H1 (cell line): ENCODE data around the gene TECPR2. TPM values are rescaled to one million over a fixed set of nuclear protein-coding genes. Genes with fewer than 3 reads are reported as not detected.

Experiments used
- CTCF ChIA-PET: fragments of 300-600 bp; sonication (Branson Sonifier 250); formaldehyde crosslinking; loops from one replicate; lab custom pipeline; 2021; ENCODE audit not compliant: partially characterized antibody; lab: Charles Lee
- POLR2A ChIA-PET: fragments of 300-600 bp; sonication (Branson Sonifier 250); formaldehyde crosslinking; loops from one replicate; lab custom pipeline; 2021; ENCODE audit warnings: inconsistent platforms; ENCODE audit not compliant: partially characterized antibody; lab: Charles Lee
- DNase-seq, 2 experiments: peaks; one replicate each; pipeline versions ENCODE4 v3.0.0 to v3.0.0-alpha.2; 2010 to 2022; ENCODE audit warnings: low spot score in 2 of 2, low read depth in 1 of 2, mixed read lengths in 1 of 2
- FAIRE-seq: peaks from 2 replicates; lab custom pipeline; 2011; peaks lifted over from hg19 to GRCh38; lab: Jason Lieb, UNC
- H2AFZ ChIP-seq: 2 replicates; pipeline ENCODE4 v1.8.1; 2012; ENCODE audit warnings: low read length, inconsistent platforms
- H2AK5ac ChIP-seq: 2 replicates; pipeline ENCODE4 v1.6.1; 2013; ENCODE audit warnings: low read depth, low read length
- H2BK120ac ChIP-seq: replicated peaks from 2 replicates; pipeline ENCODE3; 2013; ENCODE audit warnings: low read depth, low read length, inconsistent platforms
- H2BK12ac ChIP-seq: 2 replicates; pipeline ENCODE4 v1.6.1; 2013; ENCODE audit warnings: low read depth, low read length
- H2BK15ac ChIP-seq: 2 replicates; pipeline ENCODE4 v1.6.1; 2013; ENCODE audit warnings: low read length
- H2BK20ac ChIP-seq: 2 replicates; pipeline ENCODE4 v1.6.1; 2013; ENCODE audit warnings: low read length
- H2BK5ac ChIP-seq: 2 replicates; pipeline ENCODE4 v1.6.1; 2013; ENCODE audit warnings: low read depth, low read length
- H3K14ac ChIP-seq: 2 replicates; pipeline ENCODE4 v1.6.1; 2013; ENCODE audit warnings: inconsistent platforms; ENCODE audit not compliant: insufficient read length
- H3K18ac ChIP-seq: 2 replicates; pipeline ENCODE4 v1.6.1; 2013; ENCODE audit warnings: low read length; ENCODE audit errors: extremely low read depth
- H3K23ac ChIP-seq: 2 replicates; pipeline ENCODE4 v1.6.1; 2013; ENCODE audit warnings: inconsistent platforms; ENCODE audit not compliant: insufficient read length
- H3K23me2 ChIP-seq: 2 replicates; pipeline ENCODE4 v1.6.1; 2013; ENCODE audit warnings: low read depth, low read length
- H3K27ac ChIP-seq: 2 replicates; pipeline ENCODE4 v1.6.1; 2011; ENCODE audit warnings: low read depth, low read length, inconsistent platforms
- H3K27me3 ChIP-seq, 4 experiments: replicated peaks in 1 of 4; 1 replicate in 1 of 4; 2 replicates in 3 of 4; pipeline versions ENCODE4 v1.6.1 to v1.8.1; 2011 to 2013; ENCODE audit warnings: low read length in 3 of 4, mild to moderate bottlenecking in 3 of 4, inconsistent platforms in 2 of 4, mixed read lengths in 2 of 4, moderate library complexity in 1 of 4; ENCODE audit not compliant: control insufficient read depth in 3 of 4, insufficient read depth in 3 of 4; ENCODE audit errors: extremely low read depth in 1 of 4
- H3K36me3 ChIP-seq, 4 experiments: 2 replicates each; pipeline versions ENCODE4 v1.6.1 to v1.8.1; 2011 to 2013; ENCODE audit warnings: mild to moderate bottlenecking in 4 of 4, low read length in 3 of 4, moderate library complexity in 2 of 4, control low read depth in 1 of 4, inconsistent platforms in 1 of 4; ENCODE audit not compliant: insufficient read depth in 4 of 4, control insufficient read depth in 2 of 4
- H3K4ac ChIP-seq: replicated peaks from 2 replicates; pipeline ENCODE3; 2013; ENCODE audit warnings: low read length, low read depth, mixed read lengths, inconsistent platforms; ENCODE audit not compliant: insufficient read length
- H3K4me1 ChIP-seq, 4 experiments: replicated peaks in 1 of 4; 1 replicate in 1 of 4; 2 replicates in 3 of 4; pipeline versions ENCODE4 v1.6.1 to v1.8.1; 2011 to 2013; ENCODE audit warnings: low read length in 3 of 4, inconsistent platforms in 2 of 4, mixed read lengths in 1 of 4; ENCODE audit not compliant: insufficient read depth in 4 of 4, control insufficient read depth in 3 of 4
- H3K4me2 ChIP-seq, 2 experiments: 2 replicates each; pipeline versions ENCODE4 v1.6.1 to v1.8.1; 2011 to 2013; ENCODE audit warnings: low read depth in 2 of 2, low read length in 2 of 2, control low read depth in 1 of 2, inconsistent platforms in 1 of 2, mild to moderate bottlenecking in 1 of 2; ENCODE audit not compliant: insufficient read depth in 1 of 2
- H3K4me3 ChIP-seq, 4 experiments: fragments of 200-600, 300-600 bp in 1 of 4; sonication (generic), shearing (Covaris generic), sonication (Bioruptor Twin) in 1 of 4; 2 replicates each; pipeline versions ENCODE4 v1.5.1 to v1.8.1; 2011 to 2016; ENCODE audit warnings: low read length in 4 of 4, low read depth in 3 of 4, control low read depth in 2 of 4, inconsistent platforms in 2 of 4, mild to moderate bottlenecking in 2 of 4, mixed read lengths in 1 of 4, moderate library complexity in 1 of 4; ENCODE audit not compliant: insufficient read depth in 2 of 4; ENCODE audit errors: extremely low read depth in 1 of 4
- H3K56ac ChIP-seq: replicated peaks from 2 replicates; pipeline ENCODE3; 2013; ENCODE audit warnings: low read depth, mild to moderate bottlenecking, mixed read lengths, low read length, inconsistent platforms; ENCODE audit not compliant: insufficient read length
- H3K79me1 ChIP-seq: 2 replicates; pipeline ENCODE4 v1.6.1; 2013; ENCODE audit warnings: low read depth, low read length, control low read depth
- H3K79me2 ChIP-seq, 2 experiments: 2 replicates each; pipeline versions ENCODE4 v1.6.1 to v1.8.1; 2012 to 2013; ENCODE audit warnings: low read length in 2 of 2, mild to moderate bottlenecking in 2 of 2, inconsistent platforms in 1 of 2; ENCODE audit not compliant: insufficient read depth in 2 of 2, control insufficient read depth in 1 of 2
- H3K9ac ChIP-seq, 4 experiments: replicated peaks in 1 of 4; 1 replicate in 1 of 4; 2 replicates in 3 of 4; pipeline versions ENCODE4 v1.6.1 to v1.8.1; 2011 to 2013; ENCODE audit warnings: low read depth in 3 of 4, low read length in 3 of 4, control low read depth in 2 of 4, mild to moderate bottlenecking in 2 of 4, moderate library complexity in 2 of 4, inconsistent platforms in 1 of 4; ENCODE audit errors: extremely low read depth in 1 of 4
- H3K9me3 ChIP-seq, 2 experiments: 2 replicates each; pipeline versions ENCODE4 v1.6.1 to v1.8.1; 2012 to 2013; ENCODE audit warnings: mild to moderate bottlenecking in 2 of 2, moderate library complexity in 2 of 2, control low read depth in 1 of 2, inconsistent platforms in 1 of 2, low read depth in 1 of 2, low read length in 1 of 2, mixed read lengths in 1 of 2; ENCODE audit not compliant: insufficient read depth in 2 of 2
- H4K20me1 ChIP-seq, 2 experiments: replicated peaks in 1 of 2; 2 replicates each; pipeline versions ENCODE3 to v1.8.1; 2011 to 2013; ENCODE audit warnings: inconsistent platforms in 2 of 2, low read length in 2 of 2, mild to moderate bottlenecking in 1 of 2; ENCODE audit not compliant: insufficient read depth in 2 of 2, control insufficient read depth in 1 of 2
- H4K5ac ChIP-seq: 2 replicates; pipeline ENCODE4 v1.6.1; 2013; ENCODE audit warnings: low read length, low read depth, mixed read lengths, inconsistent platforms; ENCODE audit not compliant: insufficient read length
- H4K8ac ChIP-seq: 2 replicates; pipeline ENCODE4 v1.8.0; 2013; ENCODE audit warnings: mild to moderate bottlenecking, moderate library complexity, low read length, inconsistent platforms; ENCODE audit not compliant: insufficient read depth; ENCODE audit errors: extremely low read depth
- H4K91ac ChIP-seq: replicated peaks from 2 replicates; pipeline ENCODE3; 2013; ENCODE audit warnings: low read length, mixed read lengths, inconsistent platforms; ENCODE audit not compliant: insufficient read length
- CHD1 ChIP-seq: IDR thresholded peaks from 2 replicates; pipeline ENCODE4 v1.6.1; 2012; ENCODE audit warnings: low read depth, low read length, improper control_type of control experiment
- CTBP2 ChIP-seq: IDR thresholded peaks from 2 replicates; pipeline ENCODE4 v1.7.0; 2011; ENCODE audit warnings: borderline replicate concordance, mild to moderate bottlenecking, moderate library complexity, mixed read lengths, low read length; ENCODE audit not compliant: insufficient read depth, insufficient read length
- GABPA ChIP-seq: IDR thresholded peaks from 2 replicates; pipeline ENCODE4 v1.6.1; 2011; ENCODE audit warnings: mild to moderate bottlenecking, low read length, moderate library complexity, borderline replicate concordance; ENCODE audit not compliant: insufficient read depth
- KDM4A ChIP-seq: IDR thresholded peaks from one replicate; pipeline ENCODE4 v1.7.1; 2012; ENCODE audit warnings: low read depth, mild to moderate bottlenecking, moderate library complexity, low read length, inconsistent platforms; ENCODE audit not compliant: severe bottlenecking
- PHF8 ChIP-seq: fragments of 200-600 bp; sonication (generic); conservative IDR thresholded peaks from 2 replicates; pipeline ENCODE4 v1.7.1; 2012; ENCODE audit warnings: low read depth, mild to moderate bottlenecking, inconsistent platforms, low read length, moderate library complexity
- POU5F1 ChIP-seq: IDR thresholded peaks from 2 replicates; pipeline ENCODE4 v1.6.1; 2011; ENCODE audit warnings: low read depth, mild to moderate bottlenecking, low read length, moderate library complexity
- RAD21 ChIP-seq, 2 experiments: IDR thresholded peaks in 1 of 2; conservative IDR thresholded peaks in 1 of 2; 2 replicates each; pipeline ENCODE4 v1.6.1; 2011; ENCODE audit warnings: low read depth in 2 of 2, low read length in 2 of 2, improper control_type of control experiment in 1 of 2, inconsistent platforms in 1 of 2, mild to moderate bottlenecking in 1 of 2, moderate library complexity in 1 of 2
- SP1 ChIP-seq: IDR thresholded peaks from 2 replicates; pipeline ENCODE4 v1.6.1; 2011; ENCODE audit warnings: low read depth, low read length
- SRF ChIP-seq: IDR thresholded peaks from 2 replicates; pipeline ENCODE4 v1.6.1; 2011; ENCODE audit warnings: mild to moderate bottlenecking, low read depth, low read length, moderate library complexity
- SUZ12 ChIP-seq: fragments of 200-600 bp; sonication (generic); IDR thresholded peaks from 2 replicates; pipeline ENCODE4 v1.6.1; 2012; ENCODE audit warnings: mild to moderate bottlenecking, inconsistent platforms, low read length, moderate library complexity, mixed read lengths
- TAF1 ChIP-seq: IDR thresholded peaks from 2 replicates; pipeline ENCODE4 v1.6.1; 2011; ENCODE audit warnings: mild to moderate bottlenecking, low read depth, low read length
- YY1 ChIP-seq: IDR thresholded peaks from 2 replicates; pipeline ENCODE4 v1.6.1; 2011; ENCODE audit warnings: low read depth, mild to moderate bottlenecking, low read length
- WGBS, 2 experiments: shearing (Covaris generic) in 1 of 2; methylation state at CpG; one replicate each; pipeline versions ENCODE4 v1.1.6 to v1.1.7; 2013 to 2015; ENCODE audit warnings: low lambda C conversion rate in 2 of 2, mixed read lengths in 2 of 2, inconsistent platforms in 1 of 2, low coverage in 1 of 2, missing lambda C conversion rate in 1 of 2; ENCODE audit not compliant: insufficient replicate concordance in 2 of 2, insufficient coverage in 1 of 2, insufficient read length in 1 of 2; ENCODE audit errors: extremely low coverage in 1 of 2, missing lambda C conversion rate in 1 of 2; 5-methylcytosine and 5-hydroxymethylcytosine counted together
- polyA plus RNA-seq, 7 experiments: library from polyadenylated mRNA; depleted of rRNA in 3 of 7; stranded (reverse) in 5 of 7; unstranded in 2 of 7; fragments of >200 nt in 5 of 7; fragments of 200-250 nt in 2 of 7; gene quantifications; 1 replicate in 5 of 7; 2 replicates in 1 of 7; 4 replicates in 1 of 7; pipeline versions ENCODE4 v1.2.1 to v1.2.3, GENCODE V29; 2011 to 2013; ENCODE audit warnings: missing spikeins in 2 of 7, mixed read lengths in 2 of 7
- total RNA-seq: library from RNA; stranded (reverse); fragmentation: NEBNext Ultra II Directional; extraction: Animal tissue kit (Norgen Biotek cat#: 25700); gene quantifications from 2 replicates; pipeline ENCODE4 v1.2.1, GENCODE V29; 2021

Gene TECPR2
- total and polyA plus RNA-seq, 2 of the 8 experiments (the other 6 are each of a cell fraction or from before 2014, with no cell fraction given): 6.8 to 19.4 TPM

DNA sequence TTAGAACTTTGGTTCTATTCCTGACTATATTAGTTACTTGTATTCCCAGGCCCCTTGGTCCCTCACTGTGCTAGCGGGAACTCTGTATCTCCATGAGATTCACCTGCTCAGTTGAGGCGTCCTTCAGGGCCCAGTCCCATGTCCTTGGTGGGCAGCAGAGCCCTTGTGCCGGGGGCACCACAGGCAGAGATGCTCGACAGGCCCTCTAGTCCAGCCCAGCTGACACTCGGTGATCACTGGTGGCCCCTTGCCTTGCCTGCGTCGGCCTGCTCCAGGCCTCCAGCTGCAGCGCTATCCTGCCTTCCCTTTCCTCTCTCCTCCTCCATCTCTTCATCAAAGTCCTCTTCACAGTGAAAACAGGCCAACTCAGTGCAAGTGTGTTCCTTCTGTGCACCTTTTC is 76.8 kb downstream of the TECPR2 start:
- no peak overlapping the region for H4K91ac ChIP-seq

More for the DNA sequence above, 76.8 kb downstream of the TECPR2 start:
- Histone ChIP-seq H3K27ac (no peak overlapping the region), H2BK120ac (no peak overlapping the region), H4K8ac (no peak overlapping the region), H2AFZ (no peak overlapping the region), H3K23me2 (no peaks in the 10 kb centered on the region; the same call in 1 of the 2 replicates), H3K36me3 (peaks cover 3 to 23% (median 10%) of the 10 kb centered on the region in 4 experiments; a peak in 6 of 8 replicates), H3K79me2 (no peaks in the 10 kb centered on the region), H3K14ac (no peak overlapping the region), H2BK20ac (no peak overlapping the region), H3K9ac (no peak overlapping the region), H3K56ac (no peak overlapping the region), H4K5ac (no peak overlapping the region), H2BK5ac (no peak overlapping the region), H3K23ac (no peak overlapping the region), H2BK15ac (no peak overlapping the region), H3K4ac (no peak overlapping the region), H3K4me1 (peaks cover 0 to 3% (median 1%) of the 10 kb centered on the region in 4 experiments; a peak in 2 of 7 replicates), H2AK5ac (no peak overlapping the region; the same call in 1 of the 2 replicates), H3K18ac (no peak overlapping the region), H3K27me3 (no peaks in the 10 kb centered on the region), H3K9me3 (no peaks in the 10 kb centered on the region), H4K20me1 (no peaks in the 10 kb centered on the region), H2BK12ac (no peak overlapping the region), H3K4me3 (no peak overlapping the region), H3K4me2 (no peak overlapping the region), H3K79me1 (no peaks in the 10 kb centered on the region)
- DNase-seq (no peak), FAIRE-seq (no peak)
- ChIA-PET POLR2A (no interaction called here), CTCF (interaction anchor here (1.4 to 4.7 kb wide), 11 partner anchors 18 to 84 kb away, joined by 3 to 42 read pairs (median 7); no protein-coding TSS in a partner anchor)
- WGBS, 2 experiments: 95% methylated on average over 8 of the region's 8 CpGs; no CpG with 5 or more reads in 1 of the 2 experiments
- TF ChIP-seq SRF (no peak), POU5F1 (no peak), CHD1 (no peak), PHF8 (no peak), GABPA (no peak), KDM4A (no peak), CTBP2 (no peak), YY1 (no peak), RAD21 (IDR thresholded peaks at IDR 0.05 in 1 of 2, conservative IDR thresholded peaks at IDR 0.05 in 1 of 2; ENCODE audit: low read depth in 2 of 2, low read length in 2 of 2) (no peak), SUZ12 (no peak), TAF1 (no peak), SP1 (no peak)
